ENCODE measurements around the gene ANKRD23. TPM values are rescaled to one million over a fixed set of nuclear protein-coding genes. Genes with fewer than 3 reads are reported as not detected.
A peak's percentile ranks its signal among the peaks of the same experiment; 100 is the strongest.

The ANKRD23 gene
- total RNA-seq, 1 experiment from 2014 or later, result 8.9 TPM

GRCh38 chr2:96816127-96816835 lies 27.5 kb downstream of the ANKRD23 start, which contains the start of gene CNNM3:
TSS of gene CNNM3 (plus strand) at chr2:96816268. CDS start at chr2:96816278, 10 bp downstream.
- 0 out of 2 replicates have a peak, but pooled peaks cover under 1% of the 10 kb centered on the region for H3K36me3 ChIP-seq (ENCODE audit: low read depth)
- peak within 1 kb of the TSS; percentile 87 for H3K4me3 ChIP-seq
- H3K79me2 ChIP-seq (ENCODE audit: low read depth), result peaks cover 39% of the 10 kb centered on the region
- intact Hi-C loops (cut with micrococcal nuclease; ENCODE audit: unreplicated experiment), result loop anchor here (1.0 to 5.0 kb wide), 7 partner anchors 16 to 297 kb away; partner anchors contain the start of genes ANKRD36 and ANKRD39
- no TSS peak for BruUV-seq (replicated peaks)
- no peaks in the 10 kb centered on the region for H3K9me2 ChIP-seq (ENCODE audit: insufficient read depth)
- peak; percentile 87 to 99 for DNase-seq
- no peaks in the 10 kb centered on the region for H3K9me3 ChIP-seq (ENCODE audit: insufficient read depth, low read depth)
- H3K27ac ChIP-seq, result peak within 1 kb of the TSS; percentile 7; the same call in 1 of the 2 replicates
- no peak for TF ChIP-seq EZH2 (IDR thresholded peaks at IDR 0.05; ENCODE audit: low read depth)
- TF ChIP-seq CTCF (conservative IDR thresholded peaks at IDR 0.05), result peak; percentile 74
- H3K27me3 ChIP-seq (ENCODE audit: insufficient read depth, low read depth), result no peaks in the 10 kb centered on the region
- peak within 1 kb of the TSS; percentile 92 for H2AFZ ChIP-seq
- peaks cover 26% of the 10 kb centered on the region for H4K20me1 ChIP-seq (ENCODE audit: insufficient read depth)
- H3K4me1 ChIP-seq (replicated peaks; ENCODE audit: insufficient read depth), result peaks cover 26% of the 10 kb centered on the region
- peak within 1 kb of the TSS; percentile 99 for H3K4me2 ChIP-seq
- ChIA-PET POLR2A (ENCODE audit: unreplicated experiment) (interaction anchor here (0.5 to 0.6 kb wide), 6 partner anchors 54 to 824 kb away, joined by 3 to 4 read pairs (median 3); no protein-coding TSS in a partner anchor), CTCF (interaction anchor here (0.6 to 0.8 kb wide), 3 partner anchors 135 to 283 kb away, joined by 3 to 5 read pairs (median 4); no protein-coding TSS in a partner anchor)
- H3F3A ChIP-seq (ENCODE audit: insufficient read depth, low read depth), result peaks cover 12% of the 10 kb centered on the region

GRCh38 chr2:96815326-96816126 lies 28.3 kb downstream of the ANKRD23 start:
- Histone ChIP-seq H3K4me3 (peak overlapping the region; percentile 87), H3K79me2 (ENCODE audit: low read depth) (peaks cover 33% of the 10 kb centered on the region), H2AFZ (peak overlapping the region; percentile 92), H3K9me3 (ENCODE audit: insufficient read depth, low read depth) (no peaks in the 10 kb centered on the region), H4K20me1 (ENCODE audit: insufficient read depth) (peaks cover 22% of the 10 kb centered on the region), H3K36me3 (ENCODE audit: low read depth) (no peaks in the 10 kb centered on the region), H3F3A (ENCODE audit: insufficient read depth, low read depth) (peaks cover 12% of the 10 kb centered on the region), H3K4me2 (peak overlapping the region; percentile 86), H3K9me2 (ENCODE audit: insufficient read depth) (no peaks in the 10 kb centered on the region), H3K27me3 (ENCODE audit: insufficient read depth, low read depth) (no peaks in the 10 kb centered on the region), H3K4me1 (replicated peaks; ENCODE audit: insufficient read depth) (peaks cover 26% of the 10 kb centered on the region), H3K27ac (peak overlapping the region; percentile 7; the same call in 1 of the 2 replicates)
- ChIA-PET CTCF (interaction anchor here (0.6 to 1.3 kb wide), 3 partner anchors 43 to 282 kb away, joined by 3 to 4 read pairs (median 3); partner anchors contain the start of gene ANKRD39), POLR2A (ENCODE audit: unreplicated experiment) (interaction anchor here (0.5 to 0.7 kb wide), 5 partner anchors 53 to 635 kb away, joined by 3 to 4 read pairs (median 3); no protein-coding TSS in a partner anchor)
- DNase-seq, result peak; percentile 24 to 54
- no peak for TF ChIP-seq EZH2 (IDR thresholded peaks at IDR 0.05; ENCODE audit: low read depth)
- TF ChIP-seq CTCF (conservative IDR thresholded peaks at IDR 0.05), result 0 out of 2 replicates have a peak, but pooled peaks have one; percentile 16
- intact Hi-C loops (cut with micrococcal nuclease; ENCODE audit: unreplicated experiment), result loop anchor here (1.0 to 5.0 kb wide), 7 partner anchors 17 to 297 kb away; partner anchors contain the start of genes ANKRD36 and ANKRD39
- BruUV-seq (replicated peaks), result TSS peak; percentile 61

- no peaks in the 10 kb centered on the region for H3K36me3 ChIP-seq (ENCODE audit: low read depth)
- no peaks in the 10 kb centered on the region for H3K9me3 ChIP-seq (ENCODE audit: insufficient read depth, low read depth)
- no peak overlapping the region for H2AFZ ChIP-seq
- peaks cover 20% of the 10 kb centered on the region for H3K4me1 ChIP-seq (replicated peaks; ENCODE audit: insufficient read depth)
- H3F3A ChIP-seq (ENCODE audit: insufficient read depth, low read depth), result peaks cover 12% of the 10 kb centered on the region
- H3K4me2 ChIP-seq, result no peak overlapping the region
- H3K27me3 ChIP-seq (ENCODE audit: insufficient read depth, low read depth), result no peaks in the 10 kb centered on the region
- peaks cover 15% of the 10 kb centered on the region for H4K20me1 ChIP-seq (ENCODE audit: insufficient read depth)
- no peak for DNase-seq
- ChIA-PET POLR2A (ENCODE audit: unreplicated experiment) (interaction anchor here (0.7 kb wide), 1 partner anchor 320 kb away, joined by 21 read pairs; no protein-coding TSS in a partner anchor), CTCF (no interaction called here)
- intact Hi-C loops (cut with micrococcal nuclease; ENCODE audit: unreplicated experiment), result no loop called here
- H3K27ac ChIP-seq, result no peak overlapping the region
- TF ChIP-seq CTCF (conservative IDR thresholded peaks at IDR 0.05), result no peak
- TF ChIP-seq EZH2 (IDR thresholded peaks at IDR 0.05; ENCODE audit: low read depth), result no peak
- no peak overlapping the region for H3K4me3 ChIP-seq
- no TSS peak for BruUV-seq (replicated peaks)
- H3K79me2 ChIP-seq (ENCODE audit: low read depth), result peaks cover 17% of the 10 kb centered on the region
- no peaks in the 10 kb centered on the region for H3K9me2 ChIP-seq (ENCODE audit: insufficient read depth)
Measured at GRCh38 chr2:96813656-96814055, 30.2 kb downstream of the ANKRD23 start.
